CD4-positive, alpha-beta T cell treated with Interleukin-12 subunit alpha and Interleukin-12 subunit beta, for 1 hour (primary cell): Measurements from ENCODE around the gene RB1.
A peak's percentile ranks its signal among the peaks of the same experiment; 100 is the strongest.
"Not testable (repeated sequence)": the region's sequence is repeated elsewhere in the genome, so short reads cannot be mapped to it uniquely, and the experiment has no call there.

Experiments used
- DNase-seq: peaks from one replicate; pipeline ENCODE4 v3.0.0-alpha.2; 2020

RB1 gene

DNA sequence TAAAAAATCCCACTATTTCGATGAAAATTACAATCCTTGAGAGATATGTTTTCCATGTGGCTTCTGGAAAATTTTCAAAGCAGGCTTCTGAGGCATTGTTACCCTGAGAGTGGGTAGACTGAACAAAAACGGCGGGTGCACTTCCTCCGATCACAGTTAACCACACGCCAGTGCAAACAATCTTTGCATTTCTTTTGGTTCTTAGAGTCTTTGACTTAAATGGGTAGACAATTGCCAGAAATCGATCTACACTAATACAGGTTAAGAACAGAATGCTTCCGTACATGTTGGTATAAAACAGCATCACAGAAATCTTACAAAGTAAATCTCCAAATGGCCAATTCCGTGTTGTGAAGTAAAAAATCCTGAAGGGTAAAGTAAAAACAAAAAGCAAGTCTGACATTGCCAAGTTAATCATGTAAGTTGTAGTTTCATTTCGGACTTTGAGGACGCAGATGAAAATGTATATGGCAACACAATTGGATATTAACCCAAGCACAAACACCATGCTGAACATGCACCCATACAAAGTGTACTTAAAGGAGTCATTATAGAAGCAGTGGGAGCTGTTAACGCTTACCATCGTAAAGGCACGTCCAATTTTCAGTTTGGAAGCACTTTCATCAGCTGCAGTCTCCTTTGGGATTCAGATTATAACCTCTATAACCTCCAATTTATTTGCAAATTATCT is 108.4 kb downstream of the RB1 start:
- DNase-seq = peak; percentile 54

DNA sequence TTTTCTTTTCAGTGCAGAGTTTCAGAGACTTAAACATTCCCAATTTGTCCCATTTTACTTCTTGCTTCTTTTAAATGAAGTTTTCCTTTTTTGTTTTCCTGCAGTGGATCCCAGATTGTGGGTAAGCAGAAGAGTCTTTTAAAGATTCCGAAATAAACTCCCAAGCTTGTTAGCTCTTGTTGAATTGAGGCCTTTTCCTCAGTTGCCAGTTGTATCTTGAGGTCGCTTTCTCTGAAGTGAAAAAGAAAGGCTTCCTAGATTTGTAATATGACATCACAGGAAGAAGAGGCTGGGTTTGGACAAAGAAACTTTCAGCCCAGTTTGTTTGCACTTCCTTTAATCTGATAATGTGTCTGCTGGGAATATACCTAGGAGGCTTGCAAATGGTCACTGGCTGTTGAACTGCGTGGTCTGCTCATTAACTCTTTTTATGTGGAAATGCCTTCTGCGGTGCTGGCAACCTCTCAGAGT is 109.4 kb downstream of the RB1 start, which contains the start of gene LPAR6:
LPAR6 (minus strand) TSS at position 233 of the 471 bp plus-strand sequence. CDS start 690 bp downstream, outside the sequence.
- peak; percentile 68 for DNase-seq

DNA sequence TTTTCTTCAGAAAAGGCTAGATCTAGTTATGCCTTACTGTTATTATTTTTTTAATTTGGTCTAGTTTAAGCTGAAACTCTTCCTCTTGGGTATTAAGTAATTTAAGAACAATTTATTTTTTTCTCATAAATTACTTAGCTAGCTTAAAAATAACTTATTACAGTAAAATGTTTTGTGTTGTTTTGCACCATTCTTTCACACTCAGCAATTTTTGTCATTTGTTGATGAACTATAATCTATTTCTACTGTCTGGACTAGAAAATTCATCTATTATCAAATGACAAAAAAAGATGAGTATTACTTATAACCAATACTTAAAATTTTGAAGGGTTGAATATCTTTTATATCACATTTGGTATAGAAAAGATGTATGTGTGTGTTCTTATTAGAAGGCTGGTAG is 111.0 kb downstream of the RB1 start:
- no peak for DNase-seq

DNA sequence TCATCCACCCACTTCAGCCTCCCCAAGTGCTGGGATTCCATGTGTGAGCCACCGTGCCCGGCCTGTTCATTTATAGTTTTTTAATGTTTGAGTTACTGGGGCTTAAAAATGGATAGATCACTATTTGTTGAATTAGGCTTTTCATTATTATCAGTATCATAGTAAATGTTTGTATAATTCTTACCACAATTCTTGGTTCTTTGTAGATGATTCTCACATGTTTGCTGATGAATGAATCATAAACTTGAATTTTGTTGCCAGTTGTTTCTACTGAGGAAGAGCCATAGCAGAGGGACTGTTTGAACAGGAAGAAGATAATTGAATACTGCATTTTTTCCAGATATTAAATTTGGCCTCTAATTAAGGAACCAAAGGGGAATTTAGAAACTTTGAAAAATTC is 112.0 kb downstream of the RB1 start:
- DNase-seq = no peak

DNA sequence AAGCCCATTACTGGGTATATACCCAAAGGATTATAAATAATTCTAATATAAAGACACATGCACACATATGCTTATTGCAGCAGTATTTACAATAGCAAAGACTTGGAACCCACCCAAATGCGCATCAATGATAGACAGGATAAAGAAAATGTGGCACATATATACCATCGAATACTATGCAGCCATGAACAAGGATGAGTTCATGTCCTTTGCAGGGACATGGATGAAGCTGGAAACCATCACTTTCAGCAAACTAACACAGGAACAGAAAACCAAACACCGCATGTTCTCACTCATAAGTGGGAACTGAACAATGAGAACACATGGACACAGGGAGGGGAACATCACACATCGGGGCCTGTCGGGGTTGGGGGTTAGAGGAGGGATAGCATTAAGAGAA is 118.5 kb downstream of the RB1 start:
- DNase-seq = not testable (repeated sequence)

DNA sequence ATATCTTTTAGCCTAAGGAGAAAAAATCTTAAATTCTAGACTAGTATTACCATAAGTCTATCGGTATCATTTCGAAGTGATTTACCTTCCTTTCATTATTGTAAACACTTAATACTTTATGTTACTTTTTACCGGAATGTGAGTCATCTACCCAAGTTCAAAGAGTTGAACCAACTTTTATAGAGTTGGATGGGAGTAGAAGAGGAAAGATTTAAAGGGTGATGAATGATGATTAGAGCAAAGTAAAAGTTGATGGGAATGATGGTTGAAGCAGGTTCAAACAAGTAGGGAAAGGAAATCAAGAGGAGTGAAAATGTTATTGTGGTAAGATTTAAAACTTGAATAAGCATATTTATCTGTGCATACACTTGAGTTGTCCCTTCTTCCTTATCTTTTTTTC is 120.7 kb downstream of the RB1 start:
- no peak for DNase-seq

DNA sequence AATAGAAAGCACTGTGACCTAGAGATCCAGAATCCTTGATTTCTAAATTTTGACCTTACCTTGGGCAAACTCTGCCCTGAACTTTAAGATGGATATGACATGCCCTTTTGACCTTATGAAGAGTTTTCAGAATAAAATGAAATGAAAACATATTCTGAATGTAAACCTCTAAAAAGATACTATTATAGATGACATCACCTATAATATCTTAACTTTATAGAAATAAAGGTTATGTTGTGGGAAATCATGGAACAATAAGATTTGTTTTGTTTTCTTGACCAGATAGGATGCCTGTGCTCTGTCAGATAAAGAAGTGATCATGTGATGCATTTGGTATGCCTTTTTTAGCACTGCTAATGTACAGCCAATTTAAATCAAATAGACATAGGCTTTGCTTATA is 122.5 kb downstream of the RB1 start:
- DNase-seq = no peak

DNA sequence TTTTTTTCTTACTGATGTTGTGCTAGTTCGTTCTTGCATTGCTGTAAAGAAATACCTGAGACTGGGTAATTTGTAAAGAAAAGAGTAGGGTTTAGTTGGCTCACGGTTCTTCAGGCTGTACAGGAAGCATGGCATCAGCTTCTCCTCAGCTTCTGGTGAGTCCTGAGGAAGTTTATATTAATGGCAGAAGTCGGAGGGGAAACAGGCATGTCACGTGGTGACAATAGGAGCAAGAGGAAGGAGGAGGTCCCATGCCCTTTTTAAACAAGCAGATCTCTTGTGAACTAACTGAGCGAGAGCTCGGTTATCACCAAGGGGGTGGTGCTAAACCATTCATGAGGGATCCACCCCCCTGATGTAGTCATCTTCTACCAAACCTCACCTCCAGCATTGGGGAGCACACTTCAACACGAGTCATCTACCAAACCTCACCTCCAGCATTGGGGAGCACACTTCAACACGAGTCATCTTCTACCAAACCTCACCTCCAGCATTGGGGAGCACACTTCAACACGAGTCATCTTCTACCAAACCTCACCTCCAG is 123.3 kb downstream of the RB1 start:
- not testable (repeated sequence) for DNase-seq

DNA sequence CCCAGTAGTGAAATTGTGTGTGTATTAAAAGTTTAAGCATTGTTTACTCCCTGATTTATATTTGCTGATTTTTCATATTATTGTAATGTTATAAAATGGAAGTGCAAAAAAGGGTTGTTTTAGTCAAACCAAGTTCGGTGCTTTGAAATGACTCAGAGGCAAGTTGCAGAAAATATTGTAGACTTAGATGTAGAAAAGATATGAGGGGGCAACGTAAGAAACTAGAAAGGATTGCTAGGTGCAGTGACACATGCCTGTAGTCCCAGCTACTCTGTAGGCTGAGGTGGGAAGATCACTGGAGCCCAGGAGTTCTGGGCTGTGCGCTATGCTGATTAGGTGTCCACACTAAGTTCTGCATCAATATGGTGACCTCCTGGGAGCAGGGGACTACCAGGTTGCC is 125.5 kb downstream of the RB1 start:
- DNase-seq = no peak

DNA sequence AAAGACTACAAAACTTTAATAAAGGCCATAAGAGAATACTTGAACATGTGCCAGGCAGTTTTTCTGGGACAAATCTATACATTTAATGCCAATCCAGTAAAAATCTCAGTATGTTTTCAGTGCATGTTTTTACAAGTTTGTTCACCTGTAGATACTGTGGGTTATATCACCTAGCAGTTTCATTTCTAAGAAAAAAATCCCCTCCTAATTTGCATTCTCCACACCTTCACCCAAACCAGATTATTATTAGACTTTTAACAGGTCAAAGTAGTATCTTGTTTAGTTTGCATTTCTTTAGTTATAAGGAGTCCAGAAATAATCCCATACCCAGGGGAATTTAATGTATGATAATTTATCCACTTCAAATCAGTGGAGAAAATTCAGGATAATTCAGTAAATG is 126.3 kb downstream of the RB1 start:
- DNase-seq = no peak

DNA sequence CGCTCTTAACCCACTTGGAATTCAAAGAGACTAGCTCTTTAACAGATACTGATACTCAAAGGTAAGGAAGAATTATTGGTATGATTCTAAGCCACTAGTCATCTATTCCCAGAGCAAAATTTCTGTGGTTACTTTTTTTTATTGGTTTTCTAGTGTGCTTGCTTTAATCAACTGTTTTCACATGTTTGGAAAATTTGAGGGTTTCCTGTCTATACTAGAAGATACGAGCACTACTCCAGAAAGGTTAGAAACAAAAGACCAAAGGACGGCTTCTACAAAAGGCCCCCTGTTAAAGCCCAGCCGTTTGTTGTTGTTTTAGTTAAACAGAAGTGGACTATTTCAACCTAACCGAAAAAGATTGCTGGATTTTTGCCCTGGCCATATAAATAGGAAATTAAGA is 127.9 kb downstream of the RB1 start:
- DNase-seq = no peak

DNA sequence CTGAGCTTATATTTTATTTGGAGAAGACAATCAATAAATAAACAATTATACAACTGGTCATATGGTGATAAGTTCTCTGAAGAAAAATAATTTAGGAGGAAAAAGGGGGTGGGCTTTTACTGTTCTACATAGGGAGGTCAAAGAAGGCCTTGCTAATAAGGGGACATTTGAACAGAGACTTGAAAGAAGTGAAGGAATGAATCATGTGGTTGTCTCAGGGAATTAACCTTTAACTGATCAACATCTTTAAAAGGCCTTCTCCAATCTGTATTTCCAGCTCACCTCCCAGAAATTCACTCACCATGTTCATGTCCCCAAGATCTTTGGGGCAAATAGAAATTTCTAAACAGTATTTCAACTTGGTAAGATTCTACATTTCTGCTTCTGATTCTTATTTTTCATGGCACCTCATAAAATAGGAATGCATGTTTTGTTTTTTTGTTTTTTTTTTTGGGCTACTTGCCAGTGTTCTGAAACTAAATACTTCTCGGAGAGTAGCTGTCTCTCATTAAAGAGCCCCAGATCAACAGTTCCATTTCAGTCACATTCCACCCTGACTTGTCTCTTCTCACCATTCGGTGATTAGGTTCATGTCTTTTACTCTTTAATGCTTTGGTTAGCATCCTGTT is 128.6 kb downstream of the RB1 start:
- no peak for DNase-seq

DNA sequence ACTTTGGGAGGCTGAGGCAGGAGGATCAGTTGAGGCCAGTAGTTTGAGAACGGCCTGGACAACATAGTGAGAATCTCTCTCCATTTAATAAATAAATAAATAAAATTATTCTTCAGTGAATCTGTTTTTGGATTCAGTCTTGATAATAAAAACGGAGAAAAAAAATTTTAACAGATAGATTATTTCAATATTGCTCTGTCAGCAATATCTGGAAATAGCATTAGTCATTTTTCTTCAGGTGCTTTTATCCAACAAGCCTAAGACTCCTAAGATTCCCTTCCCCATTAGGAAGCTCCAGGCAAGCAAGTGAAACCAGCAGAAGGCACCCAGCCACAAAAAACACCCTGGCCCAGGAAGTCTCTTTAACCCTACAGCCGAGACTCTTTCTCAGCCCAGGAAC is 130.6 kb downstream of the RB1 start:
- DNase-seq = no peak

DNA sequence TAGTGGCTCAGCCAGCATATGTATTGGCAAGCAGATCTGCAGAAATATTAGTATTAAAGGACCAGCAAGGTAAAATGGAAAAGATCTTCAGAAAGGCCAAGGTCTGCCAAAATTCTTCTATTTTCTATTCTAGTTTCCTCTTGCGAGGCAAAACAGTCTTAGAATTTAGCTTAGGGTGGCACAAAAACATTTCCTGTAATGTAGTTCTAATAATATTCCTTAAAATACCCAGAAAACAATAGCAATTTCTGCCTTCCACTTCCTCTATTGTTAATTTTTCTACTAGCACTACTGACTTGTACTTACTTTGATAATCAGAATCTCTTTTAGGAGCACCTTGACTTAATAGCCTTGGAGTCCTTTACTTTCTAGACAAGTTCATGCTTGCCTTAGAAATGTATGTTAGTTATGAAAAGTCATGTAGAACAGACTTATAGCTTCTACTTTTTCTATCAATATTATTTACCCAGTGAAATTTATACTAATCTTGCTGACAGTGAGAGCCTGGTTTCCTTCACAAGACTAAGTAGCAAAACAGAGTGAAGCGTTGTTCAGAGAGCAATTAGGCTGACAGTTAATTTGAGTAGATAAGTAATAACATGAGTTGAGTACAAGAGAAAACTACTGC is 133.2 kb downstream of the RB1 start:
- DNase-seq = no peak

DNA sequence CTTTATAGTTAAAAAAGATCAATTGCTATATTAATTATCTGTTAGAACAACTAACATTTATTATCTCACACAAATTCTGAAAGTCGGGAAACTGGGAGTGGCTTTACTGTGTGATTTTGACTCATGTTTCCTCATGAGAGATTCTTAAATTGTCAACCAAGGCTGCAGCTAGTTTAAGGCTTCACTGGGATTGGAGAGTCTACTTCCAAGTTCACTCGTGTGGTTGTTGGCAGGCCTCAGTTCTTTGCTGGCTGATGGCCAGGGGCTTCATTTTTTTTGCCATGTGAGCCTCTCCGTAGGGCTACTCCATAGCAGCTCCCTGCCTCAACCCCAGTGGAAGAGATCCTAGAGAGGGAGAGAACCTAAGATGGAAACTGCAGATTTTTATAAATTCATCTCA is 133.8 kb downstream of the RB1 start:
- DNase-seq = no peak

DNA sequence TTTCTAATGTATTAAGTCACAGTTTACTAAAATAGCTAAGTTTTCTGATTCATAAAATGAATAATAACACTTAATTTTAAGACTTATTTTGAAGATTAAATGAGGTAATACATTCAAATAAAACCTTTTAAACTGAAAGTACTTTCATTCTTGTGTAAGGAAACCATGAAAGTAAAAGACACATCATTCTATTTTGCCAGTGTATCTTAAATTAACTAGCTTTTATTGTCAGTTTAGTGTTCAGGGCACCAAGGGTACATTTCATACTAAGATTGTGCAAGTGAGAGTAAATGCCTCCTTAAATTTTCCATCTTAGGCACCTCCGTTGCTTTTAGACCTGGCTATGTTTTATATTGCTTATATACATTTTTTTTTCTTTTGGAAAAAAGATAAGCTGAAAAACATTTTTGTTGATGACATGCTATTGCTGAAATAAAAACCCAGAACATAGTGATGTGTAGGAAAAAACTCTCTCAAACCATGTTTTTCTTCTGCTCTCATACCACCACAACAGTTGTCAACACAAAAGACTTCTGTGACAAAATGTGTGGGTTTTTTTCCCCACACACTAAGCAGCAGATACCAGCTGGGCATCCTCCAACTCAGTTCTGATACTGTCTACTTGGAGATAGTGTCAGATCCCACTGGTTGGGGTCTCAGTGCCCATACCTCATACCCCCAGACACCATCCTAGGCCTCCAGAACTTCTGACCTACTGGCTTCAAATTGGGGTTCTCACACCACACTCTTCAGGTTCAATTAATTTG is 140.1 kb downstream of the RB1 start:
- DNase-seq = peak; percentile 23

DNA sequence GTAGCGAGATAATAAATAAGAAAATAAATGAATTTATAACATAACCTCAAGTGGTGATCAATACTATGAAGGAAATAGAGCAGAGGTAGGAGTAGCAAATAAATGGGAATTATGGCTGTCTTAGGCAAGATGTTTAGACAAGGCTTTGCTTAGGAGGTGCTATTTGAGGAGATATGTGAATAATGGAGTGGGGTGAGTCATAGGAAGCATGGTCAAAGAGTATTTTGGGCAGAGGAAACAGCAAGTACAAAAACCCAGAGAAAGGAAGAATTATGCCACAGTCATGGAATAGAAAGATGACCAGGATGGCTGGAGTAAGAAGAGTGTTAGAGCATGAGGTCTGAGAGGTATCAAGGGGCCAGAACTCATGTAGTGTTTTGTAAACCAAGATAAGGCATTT is 142.9 kb downstream of the RB1 start:
- DNase-seq = no peak

DNA sequence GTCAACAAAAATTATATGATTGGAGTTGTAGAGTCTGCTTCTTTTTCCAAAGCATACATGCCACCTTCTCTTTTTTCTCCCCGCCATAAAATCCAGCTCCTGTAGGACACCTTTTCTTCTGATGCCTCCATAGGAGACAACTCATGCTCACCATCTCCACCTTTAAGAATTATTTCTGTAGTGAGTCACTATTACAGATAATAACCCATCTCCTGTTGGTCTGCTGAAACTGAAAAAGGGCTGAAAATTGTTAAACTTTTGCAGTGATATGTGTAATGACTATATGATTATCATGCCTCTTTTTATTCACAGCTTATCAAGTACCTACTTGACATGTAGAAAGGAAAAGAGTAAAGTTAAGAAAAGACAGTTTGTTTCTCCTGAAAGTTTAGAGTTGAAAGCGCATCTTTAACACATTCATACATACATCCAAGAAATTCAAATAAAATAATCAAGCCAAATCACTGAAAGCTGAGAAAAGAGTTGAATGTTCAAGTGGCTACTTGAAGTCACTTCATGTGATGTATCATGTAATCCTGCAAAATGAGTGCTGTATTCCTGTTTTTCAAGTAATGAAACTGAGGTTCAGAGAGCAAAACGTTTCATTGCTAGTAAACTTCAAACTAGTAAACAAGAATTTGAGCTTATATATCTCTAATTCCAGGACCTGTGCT is 144.9 kb downstream of the RB1 start:
- no peak for DNase-seq

DNA sequence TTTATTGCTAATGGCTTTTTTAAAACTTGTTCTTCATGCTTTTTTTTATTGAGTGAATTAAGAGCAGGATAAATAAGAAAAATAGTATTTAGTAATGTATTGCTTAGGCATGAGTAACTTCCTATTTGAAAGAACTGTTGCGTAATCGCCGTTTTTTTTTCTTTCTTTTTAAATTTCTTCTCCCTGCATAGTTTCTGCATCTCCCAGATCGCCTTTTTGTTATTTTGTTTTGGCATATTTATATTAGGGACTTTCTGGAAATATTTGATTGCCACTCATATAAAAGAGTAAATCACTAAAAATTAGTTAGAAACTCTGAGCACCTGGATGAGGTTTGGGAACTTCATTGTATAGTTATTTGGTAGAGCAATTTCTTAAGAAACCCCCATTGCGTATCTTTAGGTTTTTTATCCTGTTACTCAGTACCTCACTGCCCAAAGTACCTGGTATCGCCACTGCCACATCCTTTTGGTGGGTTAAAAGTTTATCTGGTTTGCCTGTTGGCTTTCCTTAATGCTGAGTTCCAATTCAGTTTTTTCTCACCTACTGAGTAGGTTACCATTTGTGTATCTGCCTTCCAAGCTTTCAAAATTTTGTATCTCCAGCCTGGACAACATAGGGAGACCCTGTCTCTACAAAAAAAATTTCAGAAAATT is 145.5 kb downstream of the RB1 start:
- DNase-seq = no peak

DNA sequence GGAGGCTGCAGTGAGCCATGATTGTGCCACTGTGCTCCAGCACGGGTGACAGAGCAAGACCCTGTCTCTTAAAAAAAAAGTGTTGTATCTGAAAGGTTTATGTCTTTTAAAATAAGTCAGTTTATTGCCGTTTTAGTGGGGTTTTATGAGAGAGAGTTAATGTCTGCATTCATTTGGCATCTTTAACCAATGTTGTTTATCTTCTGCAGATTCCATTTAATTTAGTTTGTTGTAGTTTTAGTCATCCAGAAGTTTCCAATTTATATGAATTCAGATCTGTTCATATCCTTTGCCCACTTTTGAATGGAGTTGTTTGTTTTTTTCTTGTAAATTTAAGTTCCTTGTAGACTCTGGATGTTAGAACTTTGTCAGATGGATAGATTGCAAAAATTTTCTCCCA is 146.1 kb downstream of the RB1 start:
- no peak for DNase-seq

DNA sequence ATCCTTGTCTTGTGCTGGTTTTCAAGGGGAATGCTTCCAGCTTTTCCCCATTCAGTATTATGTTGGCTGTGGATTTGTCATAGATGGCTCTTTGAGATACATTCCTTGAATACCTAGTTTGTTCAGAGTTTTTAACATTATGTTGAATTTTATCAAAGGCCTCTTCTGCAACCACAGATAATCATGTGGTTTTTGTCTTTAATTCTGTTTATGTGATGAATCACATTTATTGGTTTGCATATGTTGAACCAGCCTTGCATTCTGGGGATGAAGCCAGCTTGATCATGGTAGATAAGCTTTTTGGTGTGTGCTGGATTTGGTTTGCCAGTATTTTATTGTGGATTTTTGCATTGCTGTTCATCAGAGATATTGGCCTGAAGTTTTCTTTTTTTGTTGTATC is 147.6 kb downstream of the RB1 start:
- DNase-seq = not testable (repeated sequence)

DNA sequence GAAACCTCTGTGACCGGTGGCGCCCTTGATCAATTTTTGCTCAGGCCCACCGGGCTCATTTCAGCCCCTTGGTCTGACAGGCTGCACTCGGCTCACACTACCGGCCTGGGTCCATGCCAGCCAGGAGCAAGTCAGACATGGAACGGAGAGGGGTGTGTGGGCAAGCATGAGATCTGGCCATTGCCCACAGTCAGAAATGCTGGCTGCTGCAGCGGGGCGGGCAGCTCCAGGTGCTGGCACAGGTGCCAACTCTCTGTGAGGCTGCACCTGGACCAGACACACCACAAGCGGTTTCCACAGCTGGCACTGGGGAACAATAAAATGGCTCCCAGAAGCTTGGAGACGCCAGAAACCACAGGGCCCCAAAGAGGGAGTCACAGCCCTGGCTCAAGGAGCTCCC is 153.0 kb downstream of the RB1 start:
- no peak for DNase-seq
